Left renal cortex interstitium (tissue), 4 donors: Measurements from ENCODE around the gene SLC25A45. TPM values are rescaled to one million over a fixed set of nuclear protein-coding genes. Genes with fewer than 3 reads are reported as not detected.
A peak's percentile ranks its signal among the peaks of the same experiment; 100 is the strongest.

Experiments used
- DNase-seq, 4 donors: peaks; one replicate each; pipeline ENCODE4 v3.0.0-alpha.2; 2013; ENCODE audit warnings: low read depth in 4 of 4, low spot score in 2 of 4, missing footprints in 1 of 4
- polyA plus RNA-seq, 4 donors: library from polyadenylated mRNA; unstranded; fragments of 120-200 nt; gene quantifications; one replicate each; pipeline ENCODE4 v1.2.1, GENCODE V29; 2013; ENCODE audit not compliant: insufficient read length in 4 of 4

The SLC25A45 gene
- 10 to 100 TPM in 1 of 4 donors, 1 to 10 TPM in 3; 4.0 to 10.5 (median 7.1) TPM for polyA plus RNA-seq

DNA sequence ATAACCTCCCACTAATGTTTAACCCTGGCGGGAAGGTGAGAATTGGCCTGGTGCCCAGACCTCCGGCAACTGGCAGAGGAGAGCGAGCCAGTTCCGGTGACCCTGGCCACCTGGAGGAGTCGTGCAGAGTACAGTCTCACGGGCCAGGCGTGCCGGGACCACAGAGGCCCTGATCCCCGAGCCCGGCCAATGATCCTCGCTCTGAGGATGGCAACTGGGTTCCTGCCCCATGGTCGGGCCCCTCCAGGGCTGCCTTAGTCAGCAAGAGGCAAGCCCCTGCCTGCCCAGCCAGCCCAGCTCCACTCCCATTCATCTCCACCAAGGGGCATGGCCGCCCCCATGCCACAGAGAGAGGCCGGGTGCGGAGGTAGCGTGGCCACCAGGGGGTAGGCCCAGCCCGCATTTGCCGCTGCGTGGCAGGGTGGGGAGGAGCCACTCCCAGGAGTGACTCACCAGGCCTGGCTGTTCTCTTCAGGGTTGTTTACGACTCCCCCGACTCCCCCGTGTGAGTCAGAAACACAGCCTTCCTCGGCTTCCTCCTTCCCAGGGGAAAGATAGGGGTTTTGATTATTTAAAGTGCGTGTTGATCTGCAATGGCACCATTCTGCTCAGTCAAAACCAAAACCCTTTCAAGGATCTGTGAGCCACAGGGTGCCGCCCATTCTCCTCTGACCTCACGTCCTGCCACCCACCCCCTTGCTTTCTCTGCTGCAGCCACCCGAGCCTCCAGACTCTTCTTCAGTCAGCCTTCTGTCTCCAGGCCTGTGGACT is at the start of gene SLC25A45:
TSS of gene SLC25A45 (minus strand) at position 614 of the 771 bp plus-strand sequence. CDS start 695 bp downstream, outside the sequence.
- peak in 3 of 4 donors; percentile 71 to 77 (median 75) for DNase-seq

GRCh38 chr11:65431451-65432099 is 49.1 kb upstream of the SLC25A45 start:
- no peak for DNase-seq

GRCh38 chr11:65430406-65431217 is 48.2 kb upstream of the SLC25A45 start:
- no peak for DNase-seq

- DNase-seq: no peak
Measured at GRCh38 chr11:65429724-65430405, 47.4 kb upstream of the SLC25A45 start.

- DNase-seq: no peak
Measured at GRCh38 chr11:65429068-65429681, 46.7 kb upstream of the SLC25A45 start.

- DNase-seq: no peak
Measured at GRCh38 chr11:65428578-65429067, 46.2 kb upstream of the SLC25A45 start.

GRCh38 chr11:65427691-65428577 is 45.5 kb upstream of the SLC25A45 start:
- DNase-seq: no peak

DNA sequence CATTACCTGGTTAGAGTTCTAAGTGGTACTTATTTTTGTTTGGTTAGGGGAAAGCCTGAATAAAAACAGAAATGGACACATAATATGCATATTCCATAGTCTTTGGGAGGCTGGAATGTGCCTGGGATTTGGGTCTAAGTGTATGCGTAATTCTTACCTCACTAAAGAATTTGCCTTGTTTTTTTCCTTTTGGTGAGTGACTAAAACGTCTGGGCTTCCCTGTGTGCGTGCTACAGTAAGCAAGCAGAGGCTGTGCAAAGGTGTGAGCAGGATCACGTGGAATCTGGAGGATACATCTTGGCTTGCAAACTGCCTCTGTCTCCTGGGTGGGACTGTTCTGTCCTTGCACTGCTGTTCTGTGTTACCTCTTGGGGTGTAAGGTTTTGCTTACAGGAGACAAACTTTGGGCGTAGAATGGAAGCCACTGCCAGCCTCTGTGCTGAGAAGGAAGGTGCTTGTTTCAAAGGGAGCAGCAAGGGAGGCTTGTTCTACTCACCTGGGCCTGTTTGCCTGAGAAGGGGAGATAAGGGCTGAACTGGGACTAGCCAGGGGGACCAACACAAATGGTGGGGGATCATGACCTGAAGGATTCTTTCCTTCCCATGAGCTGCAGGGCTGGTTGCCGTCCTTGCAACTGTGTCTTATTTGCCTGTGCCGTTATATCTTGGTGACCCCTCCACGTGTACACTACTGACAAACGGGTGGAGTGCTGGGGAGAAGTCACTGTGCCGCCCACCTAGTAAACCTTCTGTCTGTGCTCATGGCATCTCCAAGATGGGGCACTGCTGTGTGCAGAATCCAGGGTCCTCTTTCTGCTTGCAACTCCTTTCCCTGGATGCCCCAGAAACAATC is 44.6 kb upstream of the SLC25A45 start:
- no peak for DNase-seq

- no peak for DNase-seq
Measured at GRCh38 chr11:65425971-65426838, 43.8 kb upstream of the SLC25A45 start.

DNA sequence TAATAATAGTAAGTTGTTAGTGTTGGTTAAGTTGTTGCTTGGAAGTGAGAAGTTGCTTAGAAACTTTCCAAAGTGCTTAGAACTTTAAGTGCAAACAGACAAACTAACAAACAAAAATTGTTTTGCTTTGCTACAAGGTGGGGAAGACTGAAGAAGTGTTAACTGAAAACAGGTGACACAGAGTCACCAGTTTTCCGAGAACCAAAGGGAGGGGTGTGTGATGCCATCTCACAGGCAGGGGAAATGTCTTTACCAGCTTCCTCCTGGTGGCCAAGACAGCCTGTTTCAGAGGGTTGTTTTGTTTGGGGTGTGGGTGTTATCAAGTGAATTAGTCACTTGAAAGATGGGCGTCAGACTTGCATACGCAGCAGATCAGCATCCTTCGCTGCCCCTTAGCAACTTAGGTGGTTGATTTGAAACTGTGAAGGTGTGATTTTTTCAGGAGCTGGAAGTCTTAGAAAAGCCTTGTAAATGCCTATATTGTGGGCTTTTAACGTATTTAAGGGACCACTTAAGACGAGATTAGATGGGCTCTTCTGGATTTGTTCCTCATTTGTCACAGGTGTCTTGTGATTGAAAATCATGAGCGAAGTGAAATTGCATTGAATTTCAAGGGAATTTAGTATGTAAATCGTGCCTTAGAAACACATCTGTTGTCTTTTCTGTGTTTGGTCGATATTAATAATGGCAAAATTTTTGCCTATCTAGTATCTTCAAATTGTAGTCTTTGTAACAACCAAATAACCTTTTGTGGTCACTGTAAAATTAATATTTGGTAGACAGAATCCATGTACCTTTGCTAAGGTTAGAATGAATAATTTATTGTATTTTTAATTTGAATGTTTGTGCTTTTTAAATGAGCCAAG is 42.9 kb upstream of the SLC25A45 start:
- no peak for DNase-seq

DNA sequence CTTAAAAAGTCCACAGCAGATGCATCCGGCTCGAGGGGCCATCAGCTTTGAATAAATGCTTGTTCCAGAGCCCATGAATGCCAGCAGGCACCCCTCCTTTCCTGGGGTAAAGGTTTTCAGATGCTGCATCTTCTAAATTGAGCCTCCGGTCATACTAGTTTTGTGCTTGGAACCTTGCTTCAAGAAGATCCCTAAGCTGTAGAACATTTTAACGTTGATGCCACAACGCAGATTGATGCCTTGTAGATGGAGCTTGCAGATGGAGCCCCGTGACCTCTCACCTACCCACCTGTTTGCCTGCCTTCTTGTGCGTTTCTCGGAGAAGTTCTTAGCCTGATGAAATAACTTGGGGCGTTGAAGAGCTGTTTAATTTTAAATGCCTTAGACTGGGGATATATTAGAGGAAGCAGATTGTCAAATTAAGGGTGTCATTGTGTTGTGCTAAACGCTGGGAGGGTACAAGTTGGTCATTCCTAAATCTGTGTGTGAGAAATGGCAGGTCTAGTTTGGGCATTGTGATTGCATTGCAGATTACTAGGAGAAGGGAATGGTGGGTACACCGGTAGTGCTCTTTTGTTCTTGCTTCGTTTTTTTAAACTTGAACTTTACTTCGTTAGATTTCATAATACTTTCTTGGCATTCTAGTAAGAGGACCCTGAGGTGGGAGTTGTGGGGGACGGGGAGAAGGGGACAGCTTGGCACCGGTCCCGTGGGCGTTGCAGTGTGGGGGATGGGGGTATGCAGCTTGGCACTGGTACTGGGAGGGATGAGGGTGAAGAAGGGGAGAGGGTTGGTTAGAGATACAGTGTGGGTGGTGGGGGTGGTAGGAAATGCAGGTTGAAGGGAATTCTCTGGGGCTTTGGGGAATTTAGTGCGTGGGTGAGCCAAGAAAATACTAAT is 42.0 kb upstream of the SLC25A45 start:
- no peak for DNase-seq

DNA sequence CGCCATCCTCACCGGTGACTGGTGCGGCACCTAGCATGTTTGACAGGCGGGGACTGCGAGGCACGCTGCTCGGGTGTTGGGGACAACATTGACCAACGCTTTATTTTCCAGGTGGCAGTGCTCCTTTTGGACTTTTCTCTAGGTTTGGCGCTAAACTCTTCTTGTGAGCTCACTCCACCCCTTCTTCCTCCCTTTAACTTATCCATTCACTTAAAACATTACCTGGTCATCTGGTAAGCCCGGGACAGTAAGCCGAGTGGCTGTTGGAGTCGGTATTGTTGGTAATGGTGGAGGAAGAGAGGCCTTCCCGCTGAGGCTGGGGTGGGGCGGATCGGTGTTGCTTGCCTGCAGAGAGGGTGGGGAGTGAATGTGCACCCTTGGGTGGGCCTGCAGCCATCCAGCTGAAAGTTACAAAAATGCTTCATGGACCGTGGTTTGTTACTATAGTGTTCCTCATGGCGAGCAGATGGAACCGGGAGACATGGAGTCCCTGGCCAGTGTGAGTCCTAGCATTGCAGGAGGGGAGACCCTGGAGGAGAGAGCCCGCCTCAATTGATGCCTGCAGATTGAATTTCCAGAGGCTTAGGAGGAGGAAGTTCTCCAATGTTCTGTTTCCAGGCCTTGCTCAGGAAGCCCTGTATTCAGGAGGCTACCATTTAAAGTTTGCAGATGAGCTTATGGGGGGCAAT is 41.2 kb upstream of the SLC25A45 start:
- no peak for DNase-seq

- peak; percentile 86 to 91 (median 87) for DNase-seq
Measured at GRCh38 chr11:65422633-65423515, 40.4 kb upstream of the SLC25A45 start, which contains the start of gene NEAT1. NEAT1 (plus strand) TSS chr11:65422798.
